GM23338 (cell line): ENCODE data around the gene HSPA12A. TPM values are rescaled to one million over a fixed set of nuclear protein-coding genes. Genes with fewer than 3 reads are reported as not detected.

Experiments used
- ATAC-seq: fragments of 200-7000 bp; cut with Tn5 transposase; 3 replicates; pipeline ENCODE4 v1.9.1; 2020
- DNase-seq: peaks from one replicate; pipeline ENCODE4 v3.0.0-alpha.2; 2015; ENCODE audit warnings: low spot score
- H2AFZ ChIP-seq: fragments of 200-600 bp; sonication (generic); 2 replicates; pipeline ENCODE4 v1.8.0; 2016; ENCODE audit warnings: antibody characterized with exemption, mild to moderate bottlenecking, moderate library complexity
- H3F3A ChIP-seq: fragments of 200-600 bp; sonication (generic); replicated peaks from 2 replicates; pipeline ENCODE4 v1.8.0; 2017; ENCODE audit warnings: antibody characterized with exemption, mixed run types, low read depth
- H3K27ac ChIP-seq: fragments of 200-600 bp; sonication (generic); 2 replicates; pipeline ENCODE4 v1.6.1; 2016; ENCODE audit warnings: low read depth
- H3K27me3 ChIP-seq: fragments of 200-600 bp; sonication (generic); 2 replicates; pipeline ENCODE4 v1.8.0; 2016; ENCODE audit warnings: mild to moderate bottlenecking, mixed run types, moderate library complexity; ENCODE audit not compliant: insufficient read depth
- H3K36me3 ChIP-seq: fragments of 200-600 bp; sonication (generic); 2 replicates; pipeline ENCODE4 v1.8.0; 2016; ENCODE audit warnings: mild to moderate bottlenecking; ENCODE audit not compliant: insufficient read depth
- H3K4me1 ChIP-seq: fragments of 200-600 bp; sonication (generic); 2 replicates; pipeline ENCODE4 v1.8.0; 2016; ENCODE audit warnings: mild to moderate bottlenecking, moderate library complexity; ENCODE audit not compliant: insufficient read depth
- H3K4me2 ChIP-seq: fragments of 200-600 bp; sonication (generic); 2 replicates; pipeline ENCODE4 v1.7.1; 2017; ENCODE audit warnings: mixed run types
- H3K4me3 ChIP-seq: fragments of 200-600 bp; sonication (generic); 2 replicates; pipeline ENCODE4 v1.6.1; 2016; ENCODE audit warnings: mixed run types
- H3K79me2 ChIP-seq: fragments of 200-600 bp; sonication (generic); replicated peaks from 2 replicates; pipeline ENCODE4 v1.8.0; 2017; ENCODE audit warnings: mild to moderate bottlenecking; ENCODE audit not compliant: insufficient read depth
- H3K9me2 ChIP-seq: fragments of 200-600 bp; sonication (generic); 2 replicates; pipeline ENCODE4 v1.8.0; 2017; ENCODE audit not compliant: insufficient read depth
- H4K20me1 ChIP-seq: fragments of 200-600 bp; sonication (generic); replicated peaks from 2 replicates; pipeline ENCODE4 v1.8.0; 2017; ENCODE audit warnings: mild to moderate bottlenecking; ENCODE audit not compliant: insufficient read depth
- H3K27ac Mint-ChIP-seq: 2 replicates; pipeline ENCODE4 v1.8.0; 2020; ENCODE audit warnings: inconsistent platforms, mild to moderate bottlenecking, moderate library complexity, mixed read lengths
- H3K27me3 Mint-ChIP-seq: 3 replicates; pipeline ENCODE4 v1.8.0; 2022; ENCODE audit warnings: low read depth, mild to moderate bottlenecking, moderate library complexity, mixed read lengths, inconsistent platforms; ENCODE audit not compliant: insufficient read depth, poor library complexity
- H3K36me3 Mint-ChIP-seq: 3 replicates; pipeline ENCODE4 v1.8.0; 2021; ENCODE audit warnings: low read depth, mild to moderate bottlenecking, inconsistent platforms, moderate library complexity, mixed read lengths
- H3K4me1 Mint-ChIP-seq: 3 replicates; pipeline ENCODE4 v1.8.0; 2020; ENCODE audit warnings: mild to moderate bottlenecking, inconsistent platforms, mixed read lengths
- H3K4me3 Mint-ChIP-seq: 3 replicates; pipeline ENCODE4 v1.8.0; 2021; ENCODE audit warnings: moderate library complexity, mild to moderate bottlenecking, inconsistent platforms, mixed read lengths
- H3K9me3 Mint-ChIP-seq: 3 replicates; pipeline ENCODE4 v1.8.0; 2020; ENCODE audit warnings: moderate library complexity, mild to moderate bottlenecking, inconsistent platforms, mixed read lengths
- CREB1 ChIP-seq: fragments of 250-450 bp; sonication (Bioruptor Pico); IDR thresholded peaks from 2 replicates; pipeline ENCODE4 v1.5.0; 2020; ENCODE audit warnings: low read depth, mild to moderate bottlenecking, moderate library complexity
- CTCF ChIP-seq, 2 experiments: fragments of 200-600 bp in 1 of 2; sonication (generic) in 1 of 2; conservative IDR thresholded peaks; 2 replicates each; pipeline versions ENCODE4 v1.5.1 to v1.6.1; 2016 to 2017; ENCODE audit warnings: antibody characterized with exemption in 2 of 2, low read depth in 2 of 2, mild to moderate bottlenecking in 2 of 2, moderate library complexity in 1 of 2
- EZH2 ChIP-seq: fragments of 200-600 bp; sonication (generic); IDR thresholded peaks from one replicate; pipeline ENCODE4 v1.8.0; 2017; ENCODE audit warnings: antibody characterized with exemption, mild to moderate bottlenecking, low read depth; ENCODE audit not compliant: unreplicated experiment
- EZH2phosphoT487 ChIP-seq: fragments of 200-600 bp; sonication (generic); IDR thresholded peaks from one replicate; pipeline ENCODE4 v1.8.1; 2018; ENCODE audit warnings: antibody characterized with exemption; ENCODE audit not compliant: unreplicated experiment
- JUNB ChIP-seq: IDR thresholded peaks from one replicate; pipeline ENCODE4 v1.6.1; 2016; ENCODE audit warnings: antibody characterized with exemption; ENCODE audit not compliant: unreplicated experiment
- NANOG ChIP-seq: IDR thresholded peaks from 2 replicates; pipeline ENCODE4 v1.6.1; 2016; ENCODE audit warnings: antibody characterized with exemption, borderline replicate concordance
- POLR2AphosphoS5 ChIP-seq: IDR thresholded peaks from 2 replicates; pipeline ENCODE4 v1.6.1; 2016; ENCODE audit warnings: antibody characterized with exemption, low read depth
- STAT1 ChIP-seq: IDR thresholded peaks from one replicate; pipeline ENCODE4 v1.6.1; 2016; ENCODE audit warnings: antibody characterized with exemption; ENCODE audit not compliant: unreplicated experiment
- ZNF114 ChIP-seq: fragments of 250-450 bp; sonication (Bioruptor Pico); IDR thresholded peaks from 2 replicates; pipeline ENCODE4 v1.5.0; 2020; ENCODE audit warnings: mild to moderate bottlenecking, moderate library complexity
- ZNF331 ChIP-seq: fragments of 250-450 bp; sonication (Bioruptor Pico); IDR thresholded peaks from 2 replicates; pipeline ENCODE4 v1.5.0; 2020; ENCODE audit warnings: low read depth, mild to moderate bottlenecking, moderate library complexity
- polyA plus RNA-seq: library from polyadenylated mRNA; unstranded; fragments of >200 nt; fragmentation: Nextera tagmentation; extraction: Ambion mirVana; gene quantifications from 2 replicates; pipeline ENCODE4 v1.2.1, GENCODE V29; 2016
- total RNA-seq: library from RNA; depleted of rRNA; stranded (reverse); fragments of >200 nt; shearing (Covaris generic); gene quantifications from 2 replicates; pipeline ENCODE4 v1.2.3, GENCODE V29; 2014
- TF ChIP-seq, protein P1 (sequence below): IDR thresholded peaks from 2 replicates; pipeline ENCODE4 v1.6.1; 2016; ENCODE audit warnings: antibody characterized with exemption
- TF ChIP-seq, protein P2 (sequence below): IDR thresholded peaks from one replicate; pipeline ENCODE4 v1.6.1; 2018; ENCODE audit warnings: antibody characterized with exemption; ENCODE audit not compliant: unreplicated experiment

HSPA12A gene
- total and polyA plus RNA-seq, 2 experiments from 2014 or later = 4.4 to 6.3 TPM

DNA sequence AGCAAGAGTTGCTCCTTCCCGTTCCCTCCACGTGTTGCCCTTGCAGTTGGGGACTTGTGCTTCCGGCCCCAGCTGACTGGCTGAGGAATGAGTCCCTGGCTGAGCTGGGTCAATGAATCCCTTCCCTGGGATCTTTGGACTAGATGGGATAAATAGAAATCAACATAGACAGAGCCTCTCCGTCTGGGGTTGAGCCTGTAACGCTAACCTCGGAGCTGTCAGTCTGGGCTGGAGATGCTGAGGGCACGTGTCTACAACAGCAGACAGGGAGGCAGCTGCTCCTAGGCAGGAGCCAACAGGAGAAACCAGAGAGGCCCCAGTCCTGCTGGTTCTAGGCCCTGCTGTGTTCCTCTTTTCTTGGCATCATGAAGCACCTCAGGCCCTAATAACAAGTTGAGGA lies 42.3 kb upstream of the HSPA12A start (continued):
- TF ChIP-seq, protein P1, sequence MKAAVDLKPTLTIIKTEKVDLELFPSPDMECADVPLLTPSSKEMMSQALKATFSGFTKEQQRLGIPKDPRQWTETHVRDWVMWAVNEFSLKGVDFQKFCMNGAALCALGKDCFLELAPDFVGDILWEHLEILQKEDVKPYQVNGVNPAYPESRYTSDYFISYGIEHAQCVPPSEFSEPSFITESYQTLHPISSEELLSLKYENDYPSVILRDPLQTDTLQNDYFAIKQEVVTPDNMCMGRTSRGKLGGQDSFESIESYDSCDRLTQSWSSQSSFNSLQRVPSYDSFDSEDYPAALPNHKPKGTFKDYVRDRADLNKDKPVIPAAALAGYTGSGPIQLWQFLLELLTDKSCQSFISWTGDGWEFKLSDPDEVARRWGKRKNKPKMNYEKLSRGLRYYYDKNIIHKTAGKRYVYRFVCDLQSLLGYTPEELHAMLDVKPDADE = no peak
- TF ChIP-seq EZH2 = no peak
- no peak for TF ChIP-seq CTCF (conservative IDR thresholded peaks at IDR 0.05; ENCODE audit: low read depth in 2 of 2)
- TF ChIP-seq, protein P2, sequence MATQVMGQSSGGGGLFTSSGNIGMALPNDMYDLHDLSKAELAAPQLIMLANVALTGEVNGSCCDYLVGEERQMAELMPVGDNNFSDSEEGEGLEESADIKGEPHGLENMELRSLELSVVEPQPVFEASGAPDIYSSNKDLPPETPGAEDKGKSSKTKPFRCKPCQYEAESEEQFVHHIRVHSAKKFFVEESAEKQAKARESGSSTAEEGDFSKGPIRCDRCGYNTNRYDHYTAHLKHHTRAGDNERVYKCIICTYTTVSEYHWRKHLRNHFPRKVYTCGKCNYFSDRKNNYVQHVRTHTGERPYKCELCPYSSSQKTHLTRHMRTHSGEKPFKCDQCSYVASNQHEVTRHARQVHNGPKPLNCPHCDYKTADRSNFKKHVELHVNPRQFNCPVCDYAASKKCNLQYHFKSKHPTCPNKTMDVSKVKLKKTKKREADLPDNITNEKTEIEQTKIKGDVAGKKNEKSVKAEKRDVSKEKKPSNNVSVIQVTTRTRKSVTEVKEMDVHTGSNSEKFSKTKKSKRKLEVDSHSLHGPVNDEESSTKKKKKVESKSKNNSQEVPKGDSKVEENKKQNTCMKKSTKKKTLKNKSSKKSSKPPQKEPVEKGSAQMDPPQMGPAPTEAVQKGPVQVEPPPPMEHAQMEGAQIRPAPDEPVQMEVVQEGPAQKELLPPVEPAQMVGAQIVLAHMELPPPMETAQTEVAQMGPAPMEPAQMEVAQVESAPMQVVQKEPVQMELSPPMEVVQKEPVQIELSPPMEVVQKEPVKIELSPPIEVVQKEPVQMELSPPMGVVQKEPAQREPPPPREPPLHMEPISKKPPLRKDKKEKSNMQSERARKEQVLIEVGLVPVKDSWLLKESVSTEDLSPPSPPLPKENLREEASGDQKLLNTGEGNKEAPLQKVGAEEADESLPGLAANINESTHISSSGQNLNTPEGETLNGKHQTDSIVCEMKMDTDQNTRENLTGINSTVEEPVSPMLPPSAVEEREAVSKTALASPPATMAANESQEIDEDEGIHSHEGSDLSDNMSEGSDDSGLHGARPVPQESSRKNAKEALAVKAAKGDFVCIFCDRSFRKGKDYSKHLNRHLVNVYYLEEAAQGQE = no peak
- TF ChIP-seq ZNF114 (CRISPR knock-in tag) = no peak
- TF ChIP-seq CREB1 (CRISPR knock-in tag) = no peak

GRCh38 chr10:116784035-116784434 lies 41.7 kb upstream of the HSPA12A start:
- no peak overlapping the region for H3K27ac ChIP-seq
- no peaks in the 10 kb centered on the region for H3K36me3 ChIP-seq
- Mint-ChIP-seq H3K4me1 (peaks cover 5% of the 10 kb centered on the region; the same call in 1 of the 3 replicates), H3K27me3 (peaks cover 8% of the 10 kb centered on the region), H3K4me3 (no peak overlapping the region), H3K27ac (no peak overlapping the region), H3K9me3 (no peaks in the 10 kb centered on the region), H3K36me3 (no peaks in the 10 kb centered on the region)
- H3K9me2 ChIP-seq = no peaks in the 10 kb centered on the region
- H3F3A ChIP-seq = no peaks in the 10 kb centered on the region
- ATAC-seq (no peak), DNase-seq (no peak)
- no peaks in the 10 kb centered on the region for H3K27me3 ChIP-seq
- no peaks in the 10 kb centered on the region for H4K20me1 ChIP-seq
- no peaks in the 10 kb centered on the region for H3K4me1 ChIP-seq
- no peak overlapping the region for H2AFZ ChIP-seq
- no peaks in the 10 kb centered on the region for H3K79me2 ChIP-seq
- no peak overlapping the region for H3K4me2 ChIP-seq
- no peak overlapping the region for H3K4me3 ChIP-seq
- TF ChIP-seq STAT1 = no peak
- TF ChIP-seq EZH2phosphoT487 = no peak
- no peak for TF ChIP-seq CTCF (conservative IDR thresholded peaks at IDR 0.05; ENCODE audit: low read depth in 2 of 2)
- no peak for TF ChIP-seq JUNB
- no peak for TF ChIP-seq EZH2
- no peak for TF ChIP-seq POLR2AphosphoS5
- TF ChIP-seq ZNF331 (CRISPR knock-in tag) = no peak
- TF ChIP-seq, protein P2 = no peak
- TF ChIP-seq ZNF114 (CRISPR knock-in tag) = no peak
- TF ChIP-seq, protein P1 = no peak
- no peak for TF ChIP-seq CREB1 (CRISPR knock-in tag)
- TF ChIP-seq NANOG = no peak
